GM23338 (cell line): ENCODE data around the gene AGER.

Experiments
- CREB1 ChIP-seq: fragments of 250-450 bp; sonication (Bioruptor Pico); IDR thresholded peaks from 2 replicates; pipeline ENCODE4 v1.5.0; 2020; ENCODE audit warnings: low read depth, mild to moderate bottlenecking, moderate library complexity
- CTCF ChIP-seq, 2 experiments: fragments of 200-600 bp in 1 of 2; sonication (generic) in 1 of 2; conservative IDR thresholded peaks; 2 replicates each; pipeline versions ENCODE4 v1.5.1 to v1.6.1; 2016 to 2017; ENCODE audit warnings: antibody characterized with exemption in 2 of 2, low read depth in 2 of 2, mild to moderate bottlenecking in 2 of 2, moderate library complexity in 1 of 2
- EZH2 ChIP-seq: fragments of 200-600 bp; sonication (generic); IDR thresholded peaks from one replicate; pipeline ENCODE4 v1.8.0; 2017; ENCODE audit warnings: antibody characterized with exemption, mild to moderate bottlenecking, low read depth; ENCODE audit not compliant: unreplicated experiment
- JUNB ChIP-seq: IDR thresholded peaks from one replicate; pipeline ENCODE4 v1.6.1; 2016; ENCODE audit warnings: antibody characterized with exemption; ENCODE audit not compliant: unreplicated experiment
- POLR2AphosphoS5 ChIP-seq: IDR thresholded peaks from 2 replicates; pipeline ENCODE4 v1.6.1; 2016; ENCODE audit warnings: antibody characterized with exemption, low read depth
- REST ChIP-seq: IDR thresholded peaks from one replicate; pipeline ENCODE4 v1.6.1; 2018; ENCODE audit warnings: antibody characterized with exemption; ENCODE audit not compliant: unreplicated experiment
- STAT1 ChIP-seq: IDR thresholded peaks from one replicate; pipeline ENCODE4 v1.6.1; 2016; ENCODE audit warnings: antibody characterized with exemption; ENCODE audit not compliant: unreplicated experiment
- ZNF331 ChIP-seq: fragments of 250-450 bp; sonication (Bioruptor Pico); IDR thresholded peaks from 2 replicates; pipeline ENCODE4 v1.5.0; 2020; ENCODE audit warnings: low read depth, mild to moderate bottlenecking, moderate library complexity

DNA sequence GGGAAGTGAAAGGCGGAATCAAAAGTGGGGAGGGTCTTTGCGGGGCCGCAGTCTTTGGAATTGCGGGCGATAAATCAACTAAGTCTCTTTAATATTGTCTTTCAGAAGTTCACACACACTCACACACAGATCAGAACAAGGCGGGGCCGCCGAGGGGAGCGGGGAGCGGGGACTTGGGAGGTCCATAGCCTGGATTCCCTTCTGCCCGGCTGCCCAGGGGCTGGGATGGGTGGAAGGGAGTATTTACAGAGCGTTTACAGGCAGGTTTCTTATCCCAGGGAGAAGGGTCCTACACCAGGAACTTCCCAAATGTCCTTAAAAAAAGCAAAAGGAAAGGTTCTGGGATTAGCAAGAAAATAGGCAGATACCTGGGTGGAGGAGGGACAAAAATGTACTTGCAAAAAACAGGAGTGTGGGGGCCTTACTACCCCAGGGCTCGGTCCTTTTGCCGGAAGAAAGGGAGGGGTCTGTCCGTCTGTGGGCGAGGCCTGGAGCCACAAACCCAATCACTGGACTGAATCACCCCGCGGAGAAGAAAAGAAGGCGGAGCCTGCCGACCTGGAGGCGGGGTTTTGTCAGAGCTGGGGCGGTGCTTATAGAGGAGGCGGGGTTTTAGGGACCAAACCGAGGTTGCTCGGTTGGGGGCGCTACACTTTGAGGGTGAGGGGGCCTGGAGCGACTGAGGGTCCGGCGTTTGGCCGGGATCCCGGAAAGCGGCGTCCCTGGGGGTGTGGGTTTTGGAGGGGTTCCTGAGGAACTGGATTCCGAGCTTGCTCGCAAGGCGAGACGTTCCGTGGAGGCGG is 35.6 kb downstream of the AGER start:
- TF ChIP-seq CTCF (conservative IDR thresholded peaks at IDR 0.05; ENCODE audit: low read depth in 2 of 2): peak; percentile 71
- no peak for TF ChIP-seq REST
- peak; percentile 35 for TF ChIP-seq EZH2
- peak; percentile 61 for TF ChIP-seq POLR2AphosphoS5
- no peak for TF ChIP-seq JUNB
- TF ChIP-seq CREB1: no peak
- no peak for TF ChIP-seq STAT1
- no peak for TF ChIP-seq ZNF331 (CRISPR knock-in tag)
